ENCODE results near the gene BRMS1L.

The BRMS1L gene

DNA sequence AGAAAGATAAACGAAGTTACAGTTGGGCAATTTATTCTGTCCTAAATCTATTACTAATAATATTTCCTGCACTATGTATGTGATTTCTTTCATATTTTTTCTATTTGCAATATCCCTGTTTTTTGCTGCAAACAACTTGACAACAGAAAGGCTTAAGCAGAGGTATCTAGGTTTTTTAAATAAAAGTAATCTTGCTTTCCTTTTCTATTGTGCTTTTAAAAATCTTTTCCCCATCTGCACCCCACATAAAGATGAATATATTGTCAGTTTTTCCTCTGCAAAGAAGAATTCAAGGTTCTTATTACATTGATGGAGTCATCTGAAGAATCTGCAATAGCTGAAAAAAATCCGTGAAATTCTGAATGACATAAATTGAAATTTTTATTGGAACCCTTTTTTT, 16.5 kb upstream of the BRMS1L start:
- peak overlapping the region; percentile 96; the same call in 1 of the 2 replicates for H3K27ac ChIP-seq
- TF ChIP-seq CTCF (conservative IDR thresholded peaks at IDR 0.05; ENCODE audit: low read depth) = no peak
- CTCF ChIA-PET = interaction anchor here (0.6 kb wide), 1 partner anchor 121 kb away, joined by 6 read pairs; no protein-coding TSS in a partner anchor
- POLR2A ChIA-PET (ENCODE audit: low non-redundant PET) = interaction anchor here (1.0 kb wide), 1 partner anchor 17 kb away, joined by 4 read pairs; no protein-coding TSS in a partner anchor
- no peak for DNase-seq (ENCODE audit: low spot score)

- no peak for TF ChIP-seq CTCF (conservative IDR thresholded peaks at IDR 0.05; ENCODE audit: low read depth)
- ChIA-PET CTCF (no interaction called here), POLR2A (ENCODE audit: low non-redundant PET) (no interaction called here)
- H3K27ac ChIP-seq = no peak overlapping the region
- DNase-seq (ENCODE audit: low spot score) = no peak
These were observed 15.2 kb upstream of the BRMS1L start for GRCh38 chr14:35810963-35811362.

DNA sequence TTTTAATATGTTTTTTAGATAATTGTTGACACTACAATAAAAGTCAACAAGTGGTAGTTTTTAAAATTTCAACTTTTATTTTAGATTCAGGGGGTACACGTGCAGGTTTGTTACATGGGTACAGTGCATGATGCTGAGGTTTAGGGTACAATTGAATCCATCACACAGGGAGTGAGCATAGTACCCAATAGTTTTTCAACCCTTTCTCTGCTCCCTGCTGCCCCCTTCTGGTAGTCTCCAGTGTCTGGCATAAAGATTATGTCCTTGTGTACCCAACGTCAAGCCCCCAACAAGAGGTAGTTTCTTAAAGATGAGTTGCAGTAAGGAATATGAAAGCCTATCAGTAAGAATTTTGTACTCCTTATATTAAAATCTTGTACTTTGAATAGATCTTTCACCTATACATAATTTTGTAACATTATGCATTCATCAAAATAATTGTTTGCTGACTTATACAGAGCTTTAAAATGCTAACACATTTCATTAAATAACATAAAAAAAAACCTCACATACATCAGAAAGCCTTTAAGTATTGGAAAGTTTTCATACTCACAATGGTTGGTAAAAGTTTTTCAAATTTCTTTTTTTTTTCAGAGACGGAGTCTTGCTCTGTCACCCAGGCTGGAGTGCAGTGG, 11.7 kb upstream of the BRMS1L start:
- peak; percentile 73 for TF ChIP-seq CTCF (conservative IDR thresholded peaks at IDR 0.05; ENCODE audit: low read depth)
- H3K27ac ChIP-seq = no peak overlapping the region
- POLR2A ChIA-PET (ENCODE audit: low non-redundant PET) = interaction anchor here (0.7 kb wide), 1 partner anchor 395 kb away, joined by 3 read pairs; no protein-coding TSS in a partner anchor
- CTCF ChIA-PET = interaction anchor here (0.6 to 0.9 kb wide), 5 partner anchors 30 to 1443 kb away, joined by 3 to 5 read pairs (median 3); no protein-coding TSS in a partner anchor
- no peak for DNase-seq (ENCODE audit: low spot score)

GRCh38 chr14:35818346-35819115, 7.6 kb upstream of the BRMS1L start:
- peak; percentile 57 for DNase-seq (ENCODE audit: low spot score)
- ChIA-PET POLR2A (ENCODE audit: low non-redundant PET) (no interaction called here), CTCF (interaction anchor here (0.6 to 1.1 kb wide), 9 partner anchors 8 to 1703 kb away, joined by 3 to 4 read pairs (median 3); partner anchors contain the start of gene BRMS1L)
- H3K27ac ChIP-seq = no peak overlapping the region
- peak; percentile 77 for TF ChIP-seq CTCF (conservative IDR thresholded peaks at IDR 0.05; ENCODE audit: low read depth)

- ChIA-PET POLR2A (ENCODE audit: low non-redundant PET) (no interaction called here), CTCF (no interaction called here)
- DNase-seq (ENCODE audit: low spot score) = no peak
- H3K27ac ChIP-seq = no peak overlapping the region
- no peak for TF ChIP-seq CTCF (conservative IDR thresholded peaks at IDR 0.05; ENCODE audit: low read depth)
These were observed 6.3 kb upstream of the BRMS1L start for GRCh38 chr14:35819591-35820540.
